Hepatocyte (in vitro differentiated cells): Measurements from ENCODE around the gene RIPOR2. TPM values are rescaled to one million over a fixed set of nuclear protein-coding genes. Genes with fewer than 3 reads are reported as not detected.

Experiments used
- DNase-seq: peaks from one replicate; pipeline ENCODE4 v3.0.0-alpha.2; 2016; ENCODE audit warnings: low spot score
- H2AFZ ChIP-seq: fragments of 200-600 bp; sonication (generic); 2 replicates; pipeline ENCODE4 v1.6.0; 2016; ENCODE audit warnings: antibody characterized with exemption, mild to moderate bottlenecking
- H3K27ac ChIP-seq: fragments of 200-600 bp; sonication (generic); 2 replicates; pipeline ENCODE4 v1.5.1; 2016; ENCODE audit warnings: mild to moderate bottlenecking
- H3K27me3 ChIP-seq: fragments of 200-600 bp; sonication (generic); 2 replicates; pipeline ENCODE4 v1.6.1; 2016
- H3K36me3 ChIP-seq: fragments of 200-600 bp; sonication (generic); replicated peaks from 2 replicates; pipeline ENCODE4 v1.5.1; 2016; ENCODE audit warnings: low read depth; ENCODE audit not compliant: insufficient read depth
- H3K4me1 ChIP-seq: fragments of 200-600 bp; sonication (generic); 2 replicates; pipeline ENCODE4 v1.5.1; 2016; ENCODE audit warnings: mild to moderate bottlenecking, moderate library complexity; ENCODE audit not compliant: insufficient read depth
- H3K4me2 ChIP-seq: fragments of 200-600 bp; sonication (generic); 2 replicates; pipeline ENCODE4 v1.6.0; 2016
- H3K4me3 ChIP-seq: fragments of 200-600 bp; sonication (generic); 2 replicates; pipeline ENCODE4 v1.5.1; 2016; ENCODE audit warnings: mild to moderate bottlenecking
- H3K79me2 ChIP-seq: fragments of 200-600 bp; sonication (generic); 2 replicates; pipeline ENCODE4 v1.6.0; 2017; ENCODE audit warnings: mild to moderate bottlenecking
- H3K9me2 ChIP-seq: fragments of 200-600 bp; sonication (generic); replicated peaks from 2 replicates; pipeline ENCODE4 v1.6.0; 2017; ENCODE audit warnings: mild to moderate bottlenecking; ENCODE audit not compliant: insufficient read depth
- H3K9me3 ChIP-seq: fragments of 200-600 bp; sonication (generic); 2 replicates; pipeline ENCODE4 v1.5.1; 2016; ENCODE audit warnings: low read depth, mild to moderate bottlenecking
- H4K20me1 ChIP-seq: fragments of 200-600 bp; sonication (generic); 2 replicates; pipeline ENCODE4 v1.6.0; 2016; ENCODE audit warnings: mild to moderate bottlenecking; ENCODE audit not compliant: insufficient read depth, poor library complexity, severe bottlenecking
- CTCF ChIP-seq: fragments of 200-600 bp; sonication (generic); IDR thresholded peaks from 2 replicates; pipeline ENCODE4 v1.5.1; 2016; ENCODE audit warnings: antibody characterized with exemption, mild to moderate bottlenecking; ENCODE audit not compliant: poor library complexity
- EZH2 ChIP-seq: fragments of 200-600 bp; sonication (generic); IDR thresholded peaks from 2 replicates; pipeline ENCODE4 v1.6.1; 2016; ENCODE audit warnings: antibody characterized with exemption, mild to moderate bottlenecking, borderline replicate concordance
- EZH2phosphoT487 ChIP-seq: fragments of 200-600 bp; sonication (generic); IDR thresholded peaks from one replicate; pipeline ENCODE4 v1.6.1; 2018; ENCODE audit warnings: antibody characterized with exemption, mild to moderate bottlenecking, low read depth, moderate library complexity; ENCODE audit not compliant: unreplicated experiment, severe bottlenecking
- WGBS: methylation state at CpG from one replicate; pipeline ENCODE4 v1.1.6; 2016; ENCODE audit warnings: low lambda C conversion rate; ENCODE audit errors: missing lambda C conversion rate; 5-methylcytosine and 5-hydroxymethylcytosine counted together
- polyA plus RNA-seq: library from polyadenylated mRNA; unstranded; fragments of >200 nt; fragmentation: Nextera tagmentation; extraction: Ambion mirVana; gene quantifications from 2 replicates; pipeline ENCODE4 v1.2.1, GENCODE V29; 2016
- total RNA-seq: library from RNA; depleted of rRNA; stranded (reverse); fragments of >200 nt; gene quantifications from 2 replicates; pipeline ENCODE4 v1.2.3, GENCODE V29; 2014

Gene RIPOR2
- total and polyA plus RNA-seq, 2 experiments from 2014 or later = 11.8 to 17.3 TPM

GRCh38 chr6:24907919-24908649 lies 27.7 kb downstream of the RIPOR2 start:
- no peak for DNase-seq
- H3K27ac ChIP-seq = no peak overlapping the region

GRCh38 chr6:24906314-24906713 lies 29.4 kb downstream of the RIPOR2 start:
- Histone ChIP-seq H3K9me2 (no peaks in the 10 kb centered on the region), H3K9me3 (no peaks in the 10 kb centered on the region), H3K4me1 (peaks cover 11% of the 10 kb centered on the region), H3K4me2 (no peak overlapping the region), H2AFZ (no peak overlapping the region), H3K79me2 (no peaks in the 10 kb centered on the region), H3K4me3 (no peak overlapping the region), H3K27me3 (peaks cover 14% of the 10 kb centered on the region), H4K20me1 (no peaks in the 10 kb centered on the region), H3K36me3 (no peaks in the 10 kb centered on the region), H3K27ac (no peak overlapping the region)
- TF ChIP-seq EZH2 (no peak), CTCF (no peak), EZH2phosphoT487 (no peak)
- no peak for DNase-seq

More at GRCh38 chr6:24907919-24908649, 27.7 kb downstream of the RIPOR2 start:
- Histone ChIP-seq H3K4me2 (no peak overlapping the region), H3K79me2 (no peaks in the 10 kb centered on the region), H3K27me3 (peaks cover 32% of the 10 kb centered on the region), H3K9me3 (no peaks in the 10 kb centered on the region), H3K36me3 (no peaks in the 10 kb centered on the region), H3K9me2 (no peaks in the 10 kb centered on the region), H2AFZ (no peak overlapping the region), H3K4me1 (peaks cover 18% of the 10 kb centered on the region), H4K20me1 (no peaks in the 10 kb centered on the region), H3K4me3 (no peak overlapping the region)
- WGBS = 48% methylated on average over 4 of the region's 4 CpGs
- TF ChIP-seq CTCF (no peak), EZH2 (no peak), EZH2phosphoT487 (no peak)

- Histone ChIP-seq H3K4me2 (no peak overlapping the region), H3K36me3 (no peaks in the 10 kb centered on the region), H3K27ac (no peak overlapping the region), H3K9me3 (no peaks in the 10 kb centered on the region), H3K4me3 (no peak overlapping the region), H4K20me1 (no peaks in the 10 kb centered on the region), H3K9me2 (no peaks in the 10 kb centered on the region), H3K79me2 (no peaks in the 10 kb centered on the region), H3K4me1 (peaks cover 10% of the 10 kb centered on the region), H2AFZ (no peak overlapping the region), H3K27me3 (peaks cover 8% of the 10 kb centered on the region)
- DNase-seq = no peak
- TF ChIP-seq EZH2 (no peak), EZH2phosphoT487 (no peak), CTCF (no peak)
- 76% methylated on average over 3 of the region's 3 CpGs for whole genome bisulfite sequencing
Observed at GRCh38 chr6:24905483-24905882, 30.3 kb downstream of the RIPOR2 start.

- WGBS = 91% methylated on average over 7 of the region's 7 CpGs
- no peak for DNase-seq
- H3K27ac ChIP-seq = no peak overlapping the region
- H3K9me2 ChIP-seq = no peaks in the 10 kb centered on the region
- H3K27me3 ChIP-seq = no peaks in the 10 kb centered on the region
- no peaks in the 10 kb centered on the region for H3K9me3 ChIP-seq
- no peaks in the 10 kb centered on the region for H4K20me1 ChIP-seq
- no peak overlapping the region for H3K4me2 ChIP-seq
- no peaks in the 10 kb centered on the region for H3K4me1 ChIP-seq
- H3K36me3 ChIP-seq = no peaks in the 10 kb centered on the region
- no peak overlapping the region for H3K4me3 ChIP-seq
- no peak overlapping the region for H2AFZ ChIP-seq
- TF ChIP-seq CTCF (no peak), EZH2 (no peak), EZH2phosphoT487 (no peak)
- H3K79me2 ChIP-seq = no peaks in the 10 kb centered on the region
Observed at GRCh38 chr6:24903681-24904080, 32.1 kb downstream of the RIPOR2 start.
